HG03097 (cell line): Measurements from ENCODE around the gene MLLT3.

Experiments
- ATAC-seq: cut with Tn5 transposase; IDR thresholded peaks from one replicate; pipeline ENCODE4 v1.9.1; 2021; ENCODE audit not compliant: unreplicated experiment, low FRiP score

MLLT3 gene

DNA sequence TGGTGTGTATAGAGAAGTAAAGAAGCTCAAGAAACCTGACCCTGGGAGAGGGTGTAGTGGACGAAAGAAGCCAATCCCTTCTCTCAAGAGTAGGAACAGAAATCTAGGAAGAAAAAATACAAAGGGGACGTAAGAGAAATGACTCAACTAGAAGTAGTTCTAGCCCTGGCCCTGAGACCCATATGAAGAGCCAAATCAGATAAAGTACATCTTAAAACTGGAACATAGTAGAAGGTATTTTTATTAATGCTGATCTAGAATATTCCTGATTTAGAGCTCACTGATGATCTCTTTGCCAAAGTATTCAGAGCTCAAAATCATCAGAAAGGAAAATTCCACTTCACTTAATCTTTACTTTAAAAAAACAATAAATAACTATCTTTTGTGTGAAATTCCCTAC is 184.8 kb downstream of the MLLT3 start:
- no peak for ATAC-seq

DNA sequence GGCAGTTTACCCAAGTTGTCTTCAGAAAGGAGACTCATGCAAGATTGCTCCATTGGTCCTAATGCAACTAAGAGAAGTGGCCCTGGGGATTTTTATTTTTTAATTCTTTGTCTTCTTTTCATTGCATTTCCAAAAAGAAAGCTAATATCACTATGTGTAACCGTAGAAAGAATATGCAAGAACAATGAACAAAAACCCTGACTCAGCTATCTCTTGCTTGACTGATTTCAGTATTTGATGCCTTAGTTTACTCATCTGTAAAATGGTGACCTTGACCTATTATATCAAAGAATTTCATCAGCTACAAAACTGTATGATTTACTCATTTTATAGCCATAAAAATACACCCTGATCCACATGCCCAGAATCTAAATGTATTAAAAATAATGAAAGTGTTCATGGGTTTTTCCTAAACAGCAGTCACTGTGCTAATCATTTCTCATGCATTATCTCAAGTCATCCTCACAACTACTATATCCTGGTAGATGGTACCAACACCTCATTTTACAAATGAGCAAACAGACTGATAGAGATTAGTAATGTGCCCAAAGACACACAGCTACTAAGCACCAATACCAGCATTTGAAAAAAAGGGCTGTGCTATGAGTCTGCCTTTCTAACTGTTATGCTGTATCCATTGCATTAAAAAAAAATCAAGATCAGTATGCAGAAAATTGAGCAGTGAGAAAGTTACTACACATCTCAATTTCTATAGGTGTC is 185.7 kb downstream of the MLLT3 start:
- ATAC-seq = no peak

DNA sequence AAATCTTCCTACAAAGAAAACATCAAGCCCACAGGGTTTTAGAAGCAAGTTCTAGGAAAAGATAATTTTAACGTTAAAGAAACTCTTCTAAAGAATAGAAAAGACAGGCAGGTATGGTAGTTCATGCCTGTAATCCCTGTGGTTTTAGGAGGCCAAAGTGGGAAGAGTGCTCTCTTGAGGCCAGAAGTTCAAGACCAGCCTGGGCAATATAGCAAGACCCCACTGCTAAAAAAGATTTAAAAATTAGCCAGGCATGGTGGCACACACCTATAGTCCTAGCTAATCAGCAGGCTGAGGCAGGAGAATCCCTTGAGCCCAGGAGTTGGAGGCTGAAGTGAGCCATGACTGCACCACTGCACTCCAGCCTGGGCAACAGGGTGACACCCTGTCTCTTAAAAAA is 193.3 kb downstream of the MLLT3 start:
- ATAC-seq = no peak

DNA sequence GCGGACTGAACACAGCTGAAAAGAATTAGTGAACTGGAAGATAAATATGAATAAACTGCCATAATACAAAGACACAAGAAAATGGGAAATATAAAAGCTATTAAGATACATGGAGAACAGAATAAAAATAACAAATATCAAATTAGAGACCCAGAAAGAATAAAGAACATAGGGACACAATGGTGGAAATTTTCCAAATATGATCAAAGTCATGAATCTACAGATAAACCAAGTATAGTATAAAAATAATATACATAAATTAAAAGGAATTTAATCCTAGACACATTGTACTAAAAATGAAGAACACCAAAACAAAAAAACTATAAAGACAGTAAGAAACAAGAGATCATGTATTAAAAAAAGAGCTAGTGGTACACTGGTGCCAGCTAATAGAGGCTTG is 194.9 kb downstream of the MLLT3 start:
- no peak for ATAC-seq

DNA sequence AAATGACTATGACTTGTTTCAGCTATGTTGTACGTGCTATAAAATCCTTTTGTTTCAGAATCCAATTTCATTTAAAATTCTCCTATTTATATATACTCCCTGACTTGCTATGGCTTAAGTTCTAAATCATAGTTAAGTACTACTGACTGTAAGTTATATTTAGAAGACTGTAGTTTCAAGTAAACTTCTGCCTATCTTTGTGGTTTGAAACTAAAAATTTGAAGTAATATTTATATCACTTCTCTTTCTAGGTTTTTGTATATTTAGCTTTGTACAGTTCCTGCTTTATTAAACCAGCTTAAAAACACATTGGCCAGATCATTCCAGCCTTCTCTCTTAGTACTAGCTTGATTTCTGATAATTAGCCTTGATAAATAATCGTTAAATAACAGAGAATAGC is 196.3 kb downstream of the MLLT3 start:
- no peak for ATAC-seq

DNA sequence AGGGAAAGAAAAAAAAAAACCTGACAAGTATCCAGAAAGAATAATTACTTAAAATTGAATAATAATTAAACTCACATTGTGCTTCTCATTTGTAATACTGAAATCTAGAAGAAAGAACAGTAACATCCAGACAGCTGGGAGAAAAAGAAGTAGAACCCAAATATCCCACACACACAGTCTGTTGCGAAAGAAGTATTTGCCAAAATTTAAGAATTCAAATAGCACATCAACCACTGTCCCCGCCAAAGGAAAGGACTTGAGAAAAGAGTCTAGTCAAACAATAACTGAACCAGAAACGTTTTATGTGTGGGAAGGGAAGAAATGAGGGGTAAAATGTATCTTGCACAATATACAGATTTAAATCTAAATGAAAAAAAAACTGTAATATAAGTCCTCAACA is 202.8 kb downstream of the MLLT3 start:
- no peak for ATAC-seq

DNA sequence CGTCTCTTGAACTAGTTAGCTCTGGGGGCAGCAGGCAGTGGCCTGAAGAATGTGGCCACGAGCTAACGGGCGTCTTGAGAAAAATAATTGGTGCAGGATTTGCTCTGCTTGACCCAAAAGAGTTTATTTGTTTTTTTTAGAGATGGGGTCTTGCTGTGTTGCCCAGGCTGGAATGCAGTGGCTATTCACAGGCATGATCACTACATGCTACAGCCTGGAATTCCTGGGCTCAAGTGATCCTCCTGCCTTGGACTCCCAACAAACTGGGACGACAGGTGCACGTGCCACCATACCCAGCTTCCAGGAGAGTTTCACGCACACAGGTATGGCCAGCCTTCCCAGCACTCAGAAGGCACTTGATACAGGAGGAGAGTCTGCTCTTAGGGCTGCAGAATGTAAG is 203.8 kb downstream of the MLLT3 start:
- no peak for ATAC-seq

DNA sequence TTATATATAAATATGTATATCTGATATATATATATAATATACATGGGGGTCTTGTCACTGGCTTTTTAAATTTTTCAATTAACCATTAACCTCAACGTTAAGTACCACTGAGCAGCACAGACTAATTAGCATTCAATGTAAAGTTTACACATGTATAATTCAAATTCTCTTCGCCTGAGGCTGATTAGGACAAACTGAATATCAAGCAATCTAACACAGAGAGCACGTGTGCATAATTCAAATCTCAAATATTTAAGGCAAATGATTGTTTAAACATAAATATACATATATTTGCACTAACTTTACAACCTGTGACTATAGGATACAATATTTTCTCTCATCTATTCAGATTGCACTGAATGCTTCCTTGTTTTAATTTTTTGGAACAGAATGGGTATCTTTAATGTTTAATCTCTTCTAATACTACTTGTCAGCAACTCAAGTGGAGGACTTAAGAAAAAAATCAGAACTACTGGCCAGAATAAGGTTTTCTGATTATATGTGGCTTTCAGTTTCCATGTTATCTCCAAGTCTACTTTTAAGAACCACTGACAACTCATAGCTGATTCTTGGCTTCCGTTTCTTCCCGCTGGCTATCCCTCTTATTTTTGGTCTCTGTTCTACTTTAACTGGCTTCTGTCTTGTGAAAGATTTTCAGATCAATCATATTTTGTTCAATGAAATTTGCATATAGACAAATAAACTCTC is 204.8 kb downstream of the MLLT3 start:
- no peak for ATAC-seq

DNA sequence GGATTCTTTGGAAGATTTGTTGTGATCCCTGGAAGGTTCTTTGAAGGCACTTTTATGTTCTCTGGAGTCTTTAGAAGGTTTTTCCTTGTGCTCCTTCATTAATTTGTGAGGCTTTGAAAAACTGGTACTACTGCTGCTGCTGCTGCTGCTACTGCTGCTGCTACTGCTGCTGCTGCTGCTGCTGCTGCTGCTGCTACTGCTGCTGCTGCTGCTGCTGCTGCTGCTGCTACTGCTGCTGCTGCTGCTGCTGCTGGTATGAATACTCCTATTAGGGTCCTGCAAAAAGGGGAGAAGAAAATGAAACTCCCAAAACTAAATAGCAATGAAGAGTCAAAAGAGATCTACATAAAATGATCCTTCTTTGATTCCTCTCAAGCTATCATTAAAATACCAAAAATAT is 208.1 kb downstream of the MLLT3 start:
- ATAC-seq = no peak

DNA sequence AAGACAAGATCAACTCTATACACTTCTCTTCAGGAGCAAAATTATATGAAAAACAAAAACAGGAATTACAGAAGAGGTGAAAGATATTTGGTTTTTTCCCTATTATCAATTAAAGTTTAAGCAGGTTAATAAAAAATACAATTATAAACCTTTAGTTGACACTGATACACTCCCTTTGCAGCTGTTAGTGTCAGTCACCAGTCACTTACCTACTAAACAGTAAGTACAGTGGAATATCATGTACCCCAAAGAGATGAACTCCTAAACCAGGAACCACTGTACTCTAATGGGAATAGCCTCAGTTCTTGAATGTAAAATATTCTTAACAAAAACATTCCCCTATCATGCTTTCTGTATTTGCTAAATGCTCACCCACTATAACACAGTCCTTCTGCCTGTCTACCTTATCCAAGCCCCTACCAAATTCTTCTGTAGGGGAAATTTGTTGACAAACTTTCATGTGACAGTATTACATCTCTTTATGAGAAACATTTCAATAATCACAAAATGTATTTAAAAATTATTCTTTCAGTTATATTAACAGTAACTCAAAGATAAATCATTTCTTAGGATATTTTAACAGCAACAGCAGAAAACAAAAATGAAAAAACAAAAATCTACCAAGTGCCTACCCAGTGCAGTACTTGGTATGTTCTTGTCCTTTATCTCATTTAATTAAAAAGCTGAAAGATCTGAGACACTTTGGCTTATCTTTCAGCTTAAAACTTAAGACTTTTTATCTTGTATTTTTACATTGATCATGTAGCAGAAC is 212.8 kb downstream of the MLLT3 start:
- ATAC-seq = no peak

DNA sequence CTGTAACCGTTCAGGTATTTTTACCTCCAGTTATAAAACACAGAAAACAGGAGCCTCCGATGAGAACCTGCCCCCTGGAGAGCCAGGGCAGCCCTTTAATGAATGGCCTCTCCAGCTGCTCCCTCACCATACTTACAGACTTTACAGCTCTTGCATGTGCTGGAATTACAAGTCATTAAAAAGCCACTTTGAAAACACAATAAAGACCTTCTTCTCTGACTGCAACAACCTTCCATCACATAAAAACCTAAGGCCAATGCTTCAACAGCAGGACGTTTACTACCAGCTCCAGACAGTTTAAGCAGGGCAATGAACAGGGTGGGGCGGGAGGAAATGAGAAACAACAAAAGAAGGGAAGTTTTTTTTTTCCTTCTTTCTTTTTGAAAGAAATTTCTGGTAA is 213.8 kb downstream of the MLLT3 start:
- ATAC-seq = no peak

DNA sequence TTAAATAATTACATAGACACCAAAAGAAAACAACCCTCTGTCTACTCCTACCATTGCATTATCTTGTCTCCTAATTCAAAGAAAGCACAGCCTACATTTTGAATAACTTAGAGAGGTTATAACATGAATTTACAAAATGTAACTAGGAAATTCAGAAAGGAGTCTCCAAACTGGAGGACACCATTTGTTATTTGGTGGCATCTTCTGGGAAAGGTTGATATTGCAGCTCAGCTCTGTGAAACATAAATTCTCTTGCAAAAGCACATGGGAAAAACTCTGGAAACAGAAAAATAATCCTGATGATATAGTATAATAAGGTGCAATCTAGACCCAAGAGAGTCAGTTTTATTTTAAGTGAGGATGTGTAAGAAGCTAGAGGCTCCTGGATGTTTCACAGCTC is 215.3 kb downstream of the MLLT3 start:
- ATAC-seq = no peak

DNA sequence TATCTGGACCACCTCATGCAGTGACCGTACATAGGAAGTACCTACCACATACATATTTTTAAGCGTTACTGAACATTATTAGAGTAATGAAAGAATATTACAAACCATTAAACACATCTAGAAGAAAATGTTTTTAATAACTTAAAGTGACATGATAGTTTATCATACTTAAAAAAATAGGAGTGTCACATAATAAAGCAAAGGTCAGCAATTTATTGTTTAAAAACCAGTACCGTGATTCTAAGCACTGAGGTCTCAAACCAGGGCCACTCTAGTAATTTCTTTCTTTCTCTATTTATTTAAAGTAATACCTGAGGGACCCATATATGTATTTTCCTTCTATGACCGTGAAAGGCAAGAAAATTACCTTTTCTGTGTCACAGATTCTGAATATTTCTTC is 216.0 kb downstream of the MLLT3 start:
- ATAC-seq = no peak

DNA sequence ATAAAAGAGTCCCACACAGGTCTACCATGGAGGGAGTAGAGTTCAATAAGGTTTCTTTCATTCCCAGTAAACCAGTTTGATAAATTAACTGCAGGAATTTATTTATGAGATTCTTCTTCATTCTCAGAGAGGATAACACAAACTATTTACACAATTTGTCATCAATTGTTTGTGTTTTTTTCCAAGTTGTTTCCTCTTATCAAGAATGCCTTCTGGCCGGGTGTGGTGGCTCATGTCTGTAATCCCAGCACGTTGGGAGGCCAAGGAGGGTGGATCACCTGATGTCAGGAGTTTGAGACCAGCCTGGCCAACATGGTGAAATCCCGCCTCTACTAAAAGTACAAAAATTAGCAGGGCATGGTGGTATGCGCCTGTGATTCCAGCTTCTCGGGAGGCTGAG is 216.7 kb downstream of the MLLT3 start:
- no peak for ATAC-seq

DNA sequence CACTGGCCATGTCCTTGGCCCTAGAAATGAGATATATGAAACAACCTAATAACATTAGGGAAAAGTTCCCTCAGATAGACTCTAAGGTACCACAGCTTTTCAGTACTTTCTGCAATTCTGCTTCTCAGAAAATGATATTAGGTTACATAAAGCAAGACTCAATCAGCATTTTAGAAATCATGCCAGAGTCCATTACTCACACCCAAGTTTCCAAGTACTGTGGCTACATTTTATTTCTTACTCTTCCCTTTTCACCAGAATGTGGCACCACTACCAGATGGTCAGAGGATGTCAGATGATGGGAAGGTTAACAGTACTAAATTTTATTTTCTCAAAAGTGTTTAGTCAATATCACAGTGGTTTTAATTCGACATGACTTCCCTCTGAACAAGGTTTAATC is 217.2 kb downstream of the MLLT3 start:
- no peak for ATAC-seq

DNA sequence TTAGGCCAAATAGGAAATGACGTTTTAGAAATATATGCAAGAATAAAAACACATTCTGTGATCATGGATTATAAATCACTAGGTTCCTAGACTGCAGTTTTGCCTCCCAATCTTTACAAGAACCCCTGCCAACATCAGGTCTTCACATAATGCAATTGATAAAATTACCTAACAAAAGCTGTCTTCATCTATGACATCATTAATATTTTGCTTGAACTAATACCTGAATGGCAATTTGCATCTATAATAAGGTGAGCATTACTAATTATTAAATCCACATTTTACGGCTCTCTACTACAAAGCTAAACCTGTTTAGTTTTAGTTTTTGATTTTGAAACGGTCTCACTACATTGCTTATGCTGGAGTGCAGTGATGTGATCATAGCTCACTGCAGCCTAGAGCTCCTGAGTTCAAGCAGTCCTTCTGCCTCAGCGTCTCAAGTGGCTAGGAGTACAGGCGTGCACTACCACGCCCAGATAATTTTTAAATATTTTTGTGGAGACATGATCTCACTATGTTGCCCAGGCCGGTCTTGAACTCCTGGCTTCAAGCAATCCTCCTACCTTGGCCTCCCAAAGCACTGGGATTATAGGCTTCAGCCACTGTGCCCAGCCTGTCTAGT is 218.0 kb downstream of the MLLT3 start:
- no peak for ATAC-seq

DNA sequence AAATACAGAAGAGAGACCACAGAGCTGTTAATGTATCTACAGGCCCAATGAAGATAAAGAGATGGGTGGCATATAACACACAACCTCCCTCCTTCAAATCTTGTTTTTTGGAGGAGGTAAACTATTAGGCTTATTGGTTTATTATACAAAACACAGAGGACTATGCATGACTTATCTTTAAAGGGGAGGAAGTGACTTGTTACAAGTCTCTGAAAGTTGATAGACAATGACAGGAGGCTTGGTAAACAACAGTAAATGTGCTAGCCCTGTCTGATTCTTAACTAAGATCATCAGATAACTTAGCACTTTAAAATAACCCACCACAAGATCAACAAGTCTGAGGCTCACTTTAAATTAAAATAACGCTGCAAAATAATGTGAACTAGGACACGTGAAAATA is 219.0 kb downstream of the MLLT3 start:
- ATAC-seq = no peak

DNA sequence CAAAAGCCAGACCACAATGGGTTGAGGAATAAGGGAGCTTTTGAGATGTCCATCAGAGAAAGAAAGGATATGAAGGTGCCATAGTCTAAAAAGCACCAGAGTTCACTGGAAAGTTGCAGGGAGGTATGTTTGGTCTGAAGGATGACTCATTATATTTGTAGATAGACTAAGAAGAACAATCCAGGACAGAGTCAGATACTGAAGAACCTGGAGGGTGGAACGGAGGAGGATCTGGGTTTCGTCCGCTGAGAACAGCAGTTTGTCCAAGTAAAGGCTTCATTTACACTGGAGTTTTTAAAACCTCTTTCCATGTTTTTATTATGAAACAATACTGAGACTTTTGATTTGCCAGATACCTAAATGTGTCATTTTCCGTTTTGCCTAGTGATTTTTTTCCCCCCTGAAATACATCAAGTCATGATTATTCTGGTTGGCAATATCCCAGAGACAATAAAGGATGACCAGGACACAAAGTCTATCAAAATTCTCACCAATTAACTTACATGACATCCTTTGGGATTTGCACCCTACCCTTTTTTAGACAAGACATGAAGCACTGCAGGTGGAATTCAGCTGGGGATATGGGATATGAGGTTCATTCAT is 219.9 kb downstream of the MLLT3 start:
- no peak for ATAC-seq

DNA sequence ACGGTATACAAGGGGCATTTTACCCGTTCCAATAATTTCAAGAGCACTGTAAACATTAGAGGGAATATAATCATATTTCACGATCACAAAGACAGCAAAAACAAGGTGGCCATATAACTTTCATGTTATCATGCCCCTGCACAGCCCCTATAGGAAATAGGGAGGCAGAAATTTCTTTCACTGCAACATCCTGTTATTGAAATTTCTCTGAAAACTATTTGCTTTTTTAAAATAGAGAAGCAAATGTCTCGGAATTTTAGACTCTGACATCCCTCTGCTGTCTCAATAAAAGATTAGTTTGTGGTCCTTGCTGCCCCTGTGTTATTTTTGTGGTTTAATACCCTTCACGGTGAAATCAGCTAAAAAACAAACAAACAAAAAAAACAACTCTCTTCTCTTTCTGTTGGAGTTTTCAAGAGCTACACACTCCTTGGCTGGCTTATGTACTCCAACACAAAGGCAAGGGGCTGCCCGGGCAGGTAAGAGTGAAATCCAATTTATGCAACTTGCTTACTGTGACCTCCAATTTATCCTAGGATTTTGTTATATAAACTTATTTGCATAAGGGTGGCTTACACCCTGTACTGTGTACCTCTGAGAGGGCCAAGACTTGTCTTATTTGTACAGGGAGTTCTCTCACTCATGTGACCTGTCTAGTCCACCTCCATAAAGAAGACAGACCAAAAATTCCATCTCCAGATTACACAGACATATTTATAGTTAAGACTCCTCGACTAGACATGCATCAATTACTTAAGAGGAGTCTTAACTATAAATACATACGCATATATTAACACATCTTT is 223.6 kb downstream of the MLLT3 start:
- ATAC-seq = no peak

DNA sequence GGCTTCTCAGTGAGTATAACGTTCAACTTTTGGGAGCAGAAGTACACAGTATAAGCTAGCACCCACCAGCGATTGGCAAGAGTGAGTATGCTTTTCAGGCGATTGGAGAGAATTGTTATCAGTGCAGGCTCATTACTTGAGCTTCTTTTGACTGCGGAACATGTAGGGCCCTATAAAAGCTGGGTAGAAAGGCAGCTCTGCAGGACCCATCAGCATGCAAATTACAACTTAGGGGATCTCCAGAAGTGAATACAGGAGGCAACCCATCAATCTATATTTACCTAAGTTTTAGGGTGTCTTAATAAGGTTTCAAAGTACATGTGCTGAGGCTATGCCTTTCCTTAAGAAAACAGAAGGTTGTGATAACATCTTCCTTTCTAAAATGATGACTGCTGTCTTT is 225.0 kb downstream of the MLLT3 start:
- no peak for ATAC-seq
